DMS53 treated with DMSO at 0.1 percent for 48 hours (cell line): ENCODE data around the gene PTPRN2.

Experiments
- DNase-seq: peaks from one replicate; lab custom pipeline; 2025; ENCODE audit not compliant: unreplicated experiment; lab: John Stamatoyannopoulos, UW

The PTPRN2 gene

GRCh38 chr7:157866336-157866924, 721.2 kb downstream of the PTPRN2 start:
- DNase-seq = no peak

- DNase-seq = no peak
These were observed 722.1 kb downstream of the PTPRN2 start for GRCh38 chr7:157865351-157866165.

GRCh38 chr7:157864911-157865310, 722.7 kb downstream of the PTPRN2 start:
- DNase-seq = no peak

GRCh38 chr7:157863906-157864810, 723.5 kb downstream of the PTPRN2 start:
- no peak for DNase-seq

GRCh38 chr7:157863176-157863575, 724.4 kb downstream of the PTPRN2 start:
- DNase-seq = no peak

- no peak for DNase-seq
These were observed 724.9 kb downstream of the PTPRN2 start for GRCh38 chr7:157862731-157863130.

- DNase-seq = no peak
These were observed 726.1 kb downstream of the PTPRN2 start for GRCh38 chr7:157861551-157861950.

GRCh38 chr7:157861031-157861491, 726.6 kb downstream of the PTPRN2 start:
- no peak for DNase-seq

- no peak for DNase-seq
These were observed 727.2 kb downstream of the PTPRN2 start for GRCh38 chr7:157860406-157860805.

- no peak for DNase-seq
These were observed 727.7 kb downstream of the PTPRN2 start for GRCh38 chr7:157859915-157860314.

GRCh38 chr7:157857578-157858075, 730.0 kb downstream of the PTPRN2 start:
- no peak for DNase-seq

GRCh38 chr7:157856873-157857577, 730.6 kb downstream of the PTPRN2 start:
- no peak for DNase-seq

- DNase-seq = no peak
These were observed 732.0 kb downstream of the PTPRN2 start for GRCh38 chr7:157855452-157856213.

- DNase-seq = no peak
These were observed 732.6 kb downstream of the PTPRN2 start for GRCh38 chr7:157855016-157855415.

GRCh38 chr7:157854066-157854891, 733.3 kb downstream of the PTPRN2 start:
- no peak for DNase-seq

- DNase-seq = no peak
These were observed 733.9 kb downstream of the PTPRN2 start for GRCh38 chr7:157853789-157854065.

- DNase-seq = no peak
These were observed 734.4 kb downstream of the PTPRN2 start for GRCh38 chr7:157853076-157853788.

GRCh38 chr7:157851501-157852067, 736.0 kb downstream of the PTPRN2 start:
- no peak for DNase-seq
